Keratinocyte (primary cell): ENCODE data around the gene ROPN1B. TPM values are rescaled to one million over a fixed set of nuclear protein-coding genes. Genes with fewer than 3 reads are reported as not detected.
"Not testable (repeated sequence)": the region's sequence is repeated elsewhere in the genome, so short reads cannot be mapped to it uniquely, and the experiment has no call there.

ENCODE experiments used
- DNase-seq: peaks from one replicate; pipeline ENCODE4 v3.0.0-alpha.2; 2011; ENCODE audit warnings: low read depth, missing footprints, low spot score
- FAIRE-seq: peaks from 2 replicates; lab custom pipeline; 2011; peaks lifted over from hg19 to GRCh38; lab: Jason Lieb, UNC
- H2AFZ ChIP-seq: 2 replicates; pipeline ENCODE4 v1.6.0; 2012; ENCODE audit warnings: low read length, control low read depth, inconsistent platforms; ENCODE audit not compliant: control insufficient read depth
- H3K27ac ChIP-seq: 2 replicates; pipeline ENCODE4 v1.5.1; 2011; ENCODE audit warnings: low read length; ENCODE audit not compliant: control insufficient read depth, insufficient read depth
- H3K27me3 ChIP-seq: 3 replicates; pipeline ENCODE4 v1.6.0; 2011; ENCODE audit warnings: low read length; ENCODE audit not compliant: control insufficient read depth, insufficient read depth; ENCODE audit errors: extremely low read depth
- H3K36me3 ChIP-seq, 2 experiments: 2 replicates in 1 of 2; 3 replicates in 1 of 2; pipeline ENCODE4 v1.5.1; 2011; ENCODE audit warnings: low read length in 2 of 2, mild to moderate bottlenecking in 1 of 2; ENCODE audit not compliant: control insufficient read depth in 2 of 2, insufficient read depth in 2 of 2; ENCODE audit errors: extremely low read depth in 1 of 2
- H3K4me1 ChIP-seq: 3 replicates; pipeline ENCODE4 v1.5.1; 2011; ENCODE audit warnings: low read length; ENCODE audit not compliant: control insufficient read depth, insufficient read depth; ENCODE audit errors: extremely low read depth
- H3K4me2 ChIP-seq: 3 replicates; pipeline ENCODE4 v1.6.0; 2011; ENCODE audit warnings: low read depth, low read length; ENCODE audit not compliant: control insufficient read depth, insufficient read depth; ENCODE audit errors: extremely low read depth
- H3K4me3 ChIP-seq, 3 experiments: fragments of 200-600 bp in 1 of 3; sonication (generic) in 1 of 3; 2 replicates in 2 of 3; 3 replicates in 1 of 3; pipeline ENCODE4 v1.5.1; 2011 to 2016; ENCODE audit warnings: low read length in 3 of 3, mild to moderate bottlenecking in 3 of 3, control low read depth in 2 of 3, inconsistent platforms in 1 of 3, low read depth in 1 of 3, mixed read lengths in 1 of 3, mixed run types in 1 of 3, moderate library complexity in 1 of 3; ENCODE audit not compliant: control insufficient read depth in 2 of 3, insufficient read depth in 2 of 3; ENCODE audit errors: extremely low read depth in 1 of 3
- H3K79me2 ChIP-seq: 2 replicates; pipeline ENCODE4 v1.6.0; 2012; ENCODE audit warnings: low read length; ENCODE audit not compliant: control insufficient read depth, insufficient read depth
- H3K9ac ChIP-seq: 3 replicates; pipeline ENCODE4 v1.6.0; 2011; ENCODE audit warnings: low read length; ENCODE audit not compliant: control insufficient read depth, insufficient read depth; ENCODE audit errors: extremely low read depth
- H3K9me1 ChIP-seq: 3 replicates; pipeline ENCODE4 v1.6.0; 2011; ENCODE audit warnings: low read length; ENCODE audit not compliant: control insufficient read depth, insufficient read depth; ENCODE audit errors: extremely low read depth
- H3K9me3 ChIP-seq: 2 replicates; pipeline ENCODE4 v1.5.1; 2012; ENCODE audit warnings: low read depth, low read length; ENCODE audit not compliant: control insufficient read depth
- H4K20me1 ChIP-seq: 3 replicates; pipeline ENCODE4 v1.6.0; 2011; ENCODE audit warnings: low read length; ENCODE audit not compliant: control insufficient read depth, insufficient read depth; ENCODE audit errors: extremely low read depth
- EZH2 ChIP-seq: IDR thresholded peaks from one replicate; pipeline ENCODE4 v1.6.1; 2012; ENCODE audit warnings: inconsistent platforms, mild to moderate bottlenecking, low read length, moderate library complexity
- dilution Hi-C: fragments of 300-500 bp; cut with MboI; formaldehyde crosslinking; loops from one replicate; pipeline ENCODE4 v1.7.0; 2020; ENCODE audit warnings: low sequenced_read_pairs; ENCODE audit not compliant: extremely low pct_ligation_motif_present
- polyA plus RNA-seq, 5 experiments: library from polyadenylated mRNA; depleted of rRNA in 3 of 5; stranded (reverse) in 3 of 5; stranded (forward) in 1 of 5; unstranded in 1 of 5; fragments of >200 nt; gene quantifications; 1 replicate in 1 of 5; 2 replicates in 3 of 5; 3 replicates in 1 of 5; pipeline versions ENCODE4 v1.2.1 to v1.2.3, GENCODE V29; 2011 to 2012; ENCODE audit warnings: missing spikeins in 2 of 5, low read depth in 1 of 5, low replicate concordance in 1 of 5
- TF ChIP-seq, protein P1 (sequence below), 3 experiments: IDR thresholded peaks in 1 of 3; conservative IDR thresholded peaks in 1 of 3; optimal IDR thresholded peaks in 1 of 3; 2 replicates in 2 of 3; 3 replicates in 1 of 3; pipeline versions ENCODE3 to v1.5.1; 2011; ENCODE audit warnings: low read length in 3 of 3, mild to moderate bottlenecking in 3 of 3, moderate library complexity in 2 of 3, control low read depth in 1 of 3, inconsistent platforms in 1 of 3; ENCODE audit not compliant: insufficient read depth in 2 of 3; ENCODE audit errors: extremely low read depth in 1 of 3

The ROPN1B gene
- polyA plus RNA-seq, 1 donor (not counting 4 experiments of a cell fraction or from before 2014, with no cell fraction given), result 0.14 TPM

DNA sequence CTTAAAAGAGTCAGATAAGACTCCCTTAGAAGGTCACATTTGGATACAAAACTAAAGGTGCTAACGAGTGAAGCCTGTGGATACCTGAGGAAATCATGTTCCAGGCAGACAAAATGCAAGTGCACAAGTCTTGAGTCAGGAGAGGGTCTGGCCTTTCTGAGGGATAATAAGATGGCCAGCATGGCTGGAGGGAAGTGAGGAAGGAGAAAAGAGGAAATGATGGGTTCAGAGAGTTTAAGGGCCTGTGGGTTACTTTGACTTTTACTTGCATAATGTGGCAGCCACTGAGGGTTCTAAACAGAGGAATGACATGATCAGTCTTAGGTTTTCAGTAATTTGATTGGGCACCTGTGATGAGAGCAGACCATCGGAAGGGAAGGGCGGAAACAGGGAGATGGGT lies 3.5 kb upstream of the ROPN1B start:
- no peaks in the 10 kb centered on the region for H3K4me1 ChIP-seq
- DNase-seq, result no peak
- H3K27me3 ChIP-seq, result peaks cover 12% of the 10 kb centered on the region
- H3K4me3 ChIP-seq, result no peak overlapping the region
- FAIRE-seq, result no peak
- no peak overlapping the region for H2AFZ ChIP-seq
- dilution Hi-C loops, result no loop called here
- no peaks in the 10 kb centered on the region for H4K20me1 ChIP-seq
- H3K27ac ChIP-seq, result no peak overlapping the region
- TF ChIP-seq, protein P1, sequence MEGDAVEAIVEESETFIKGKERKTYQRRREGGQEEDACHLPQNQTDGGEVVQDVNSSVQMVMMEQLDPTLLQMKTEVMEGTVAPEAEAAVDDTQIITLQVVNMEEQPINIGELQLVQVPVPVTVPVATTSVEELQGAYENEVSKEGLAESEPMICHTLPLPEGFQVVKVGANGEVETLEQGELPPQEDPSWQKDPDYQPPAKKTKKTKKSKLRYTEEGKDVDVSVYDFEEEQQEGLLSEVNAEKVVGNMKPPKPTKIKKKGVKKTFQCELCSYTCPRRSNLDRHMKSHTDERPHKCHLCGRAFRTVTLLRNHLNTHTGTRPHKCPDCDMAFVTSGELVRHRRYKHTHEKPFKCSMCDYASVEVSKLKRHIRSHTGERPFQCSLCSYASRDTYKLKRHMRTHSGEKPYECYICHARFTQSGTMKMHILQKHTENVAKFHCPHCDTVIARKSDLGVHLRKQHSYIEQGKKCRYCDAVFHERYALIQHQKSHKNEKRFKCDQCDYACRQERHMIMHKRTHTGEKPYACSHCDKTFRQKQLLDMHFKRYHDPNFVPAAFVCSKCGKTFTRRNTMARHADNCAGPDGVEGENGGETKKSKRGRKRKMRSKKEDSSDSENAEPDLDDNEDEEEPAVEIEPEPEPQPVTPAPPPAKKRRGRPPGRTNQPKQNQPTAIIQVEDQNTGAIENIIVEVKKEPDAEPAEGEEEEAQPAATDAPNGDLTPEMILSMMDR (optimal IDR thresholded peaks at IDR 0.05 in 1 of 3, IDR thresholded peaks at IDR 0.05 in 1 of 3, conservative IDR thresholded peaks at IDR 0.05 in 1 of 3; ENCODE audit: extremely low read depth in 1 of 3, insufficient read depth in 2 of 3, low read length in 3 of 3), result no peak
- TF ChIP-seq EZH2, result no peak
- H3K9me3 ChIP-seq, result no peaks in the 10 kb centered on the region
- no peak overlapping the region for H3K4me2 ChIP-seq
- H3K9me1 ChIP-seq, result no peaks in the 10 kb centered on the region
- H3K79me2 ChIP-seq, result no peaks in the 10 kb centered on the region
- H3K9ac ChIP-seq, result no peak overlapping the region
- H3K36me3 ChIP-seq, result no peaks in the 10 kb centered on the region

DNA sequence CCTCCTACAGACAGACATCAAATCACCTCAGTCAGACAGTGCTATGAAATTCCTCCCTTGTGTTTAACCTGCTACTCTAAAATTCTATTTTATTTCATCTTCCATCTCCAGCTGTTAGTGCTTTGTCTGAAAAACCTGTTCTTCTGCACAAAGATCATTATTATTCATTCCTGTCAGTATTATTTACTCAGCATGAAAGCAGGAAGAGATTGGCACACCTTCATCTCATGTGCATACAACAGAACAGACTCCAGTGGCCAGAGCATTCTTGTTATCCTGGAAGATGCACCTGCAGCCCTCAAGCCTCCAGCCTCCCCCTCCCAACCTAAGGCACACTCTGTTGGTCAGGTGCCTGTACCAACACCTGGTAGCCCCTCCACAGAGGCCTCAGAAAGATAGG lies 1.8 kb upstream of the ROPN1B start:
- FAIRE-seq (no peak), DNase-seq (no peak)
- dilution Hi-C loops, result no loop called here
- H3K9me1 ChIP-seq, result no peaks in the 10 kb centered on the region
- H3K4me3 ChIP-seq, result no peak overlapping the region
- TF ChIP-seq, protein P1 (optimal IDR thresholded peaks at IDR 0.05 in 1 of 3, IDR thresholded peaks at IDR 0.05 in 1 of 3, conservative IDR thresholded peaks at IDR 0.05 in 1 of 3; ENCODE audit: extremely low read depth in 1 of 3, insufficient read depth in 2 of 3, low read length in 3 of 3), result no peak
- no peak for TF ChIP-seq EZH2
- H3K27me3 ChIP-seq, result peaks cover 26% of the 10 kb centered on the region
- no peaks in the 10 kb centered on the region for H3K36me3 ChIP-seq
- no peak overlapping the region for H3K27ac ChIP-seq
- H3K9ac ChIP-seq, result no peak overlapping the region
- H3K79me2 ChIP-seq, result no peaks in the 10 kb centered on the region
- no peak overlapping the region for H3K4me2 ChIP-seq
- H3K9me3 ChIP-seq, result no peaks in the 10 kb centered on the region
- H4K20me1 ChIP-seq, result no peaks in the 10 kb centered on the region
- no peak overlapping the region for H2AFZ ChIP-seq
- H3K4me1 ChIP-seq, result peaks cover 2% of the 10 kb centered on the region

DNA sequence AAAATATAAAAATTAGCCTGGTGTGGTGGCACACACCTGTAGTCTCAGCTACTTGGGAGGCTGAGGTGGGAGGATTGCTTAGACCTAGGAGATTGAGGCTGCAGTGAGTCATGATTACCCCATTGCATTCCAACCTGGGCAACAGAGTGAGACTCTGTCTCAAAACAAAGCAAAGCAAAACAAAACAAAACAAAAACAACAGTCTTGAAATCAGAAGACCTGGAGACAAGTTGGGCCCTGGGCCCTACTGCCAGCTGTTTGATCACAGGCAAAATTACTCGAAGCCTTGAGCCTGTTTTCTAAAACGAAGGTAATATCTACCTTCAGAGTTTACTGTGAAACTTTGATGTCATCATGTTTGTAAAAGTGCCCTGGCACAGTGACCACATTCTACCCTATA lies 857 bp upstream of the ROPN1B start:
- H3K9me3 ChIP-seq, H4K20me1 ChIP-seq, H2AFZ ChIP-seq, H3K27ac ChIP-seq, dilution Hi-C loops, H3K79me2 ChIP-seq, H3K9ac ChIP-seq, H3K4me3 ChIP-seq, H3K36me3 ChIP-seq, H3K9me1 ChIP-seq, H3K4me1 ChIP-seq, DNase-seq, FAIRE-seq, H3K4me2 ChIP-seq: not testable (repeated sequence)
- H3K27me3 ChIP-seq, result peaks cover 28% of the 10 kb centered on the region
